ENCODE data around the gene PLXDC2.
"Not testable (repeated sequence)": the region's sequence is repeated elsewhere in the genome, so short reads cannot be mapped to it uniquely, and the experiment has no call there.

PLXDC2 gene

GRCh38 chr10:19987931-19988330 lies 171.7 kb downstream of the PLXDC2 start:
- no peak for DNase-seq

- no peak for DNase-seq
These were observed 177.6 kb downstream of the PLXDC2 start for GRCh38 chr10:19993714-19994315.

- no peak for DNase-seq
These were observed 182.2 kb downstream of the PLXDC2 start for GRCh38 chr10:19998482-19998881.

- DNase-seq, result no peak
These were observed 183.2 kb downstream of the PLXDC2 start for GRCh38 chr10:19999431-19999830.

GRCh38 chr10:20002026-20002425 lies 185.8 kb downstream of the PLXDC2 start:
- not testable (repeated sequence) for DNase-seq

GRCh38 chr10:20002657-20003056 lies 186.4 kb downstream of the PLXDC2 start:
- DNase-seq, result no peak

- DNase-seq, result no peak
These were observed 187.9 kb downstream of the PLXDC2 start for GRCh38 chr10:20004087-20004523.

GRCh38 chr10:20005638-20006037 lies 189.4 kb downstream of the PLXDC2 start:
- no peak for DNase-seq

GRCh38 chr10:20006169-20006870 lies 190.1 kb downstream of the PLXDC2 start:
- DNase-seq, result no peak

GRCh38 chr10:20007426-20007825 lies 191.2 kb downstream of the PLXDC2 start:
- no peak for DNase-seq

- no peak for DNase-seq
These were observed 197.9 kb downstream of the PLXDC2 start for GRCh38 chr10:20013991-20014750.

- DNase-seq, result no peak
These were observed 201.7 kb downstream of the PLXDC2 start for GRCh38 chr10:20017961-20018360.

- no peak for DNase-seq
These were observed 204.4 kb downstream of the PLXDC2 start for GRCh38 chr10:20020677-20021076.

- no peak for DNase-seq
These were observed 213.3 kb downstream of the PLXDC2 start for GRCh38 chr10:20029523-20029922.

- no peak for DNase-seq
These were observed 217.2 kb downstream of the PLXDC2 start for GRCh38 chr10:20033476-20033875.

- DNase-seq, result no peak
These were observed 218.5 kb downstream of the PLXDC2 start for GRCh38 chr10:20034732-20035131.

GRCh38 chr10:20040012-20040411 lies 223.8 kb downstream of the PLXDC2 start:
- no peak for DNase-seq

GRCh38 chr10:20041931-20042330 lies 225.7 kb downstream of the PLXDC2 start:
- no peak for DNase-seq

GRCh38 chr10:20045100-20045499 lies 228.9 kb downstream of the PLXDC2 start:
- DNase-seq, result not testable (repeated sequence)

GRCh38 chr10:20048161-20048560 lies 231.9 kb downstream of the PLXDC2 start:
- no peak for DNase-seq

- no peak for DNase-seq
These were observed 241.9 kb downstream of the PLXDC2 start for GRCh38 chr10:20058135-20058534.

- no peak for DNase-seq
These were observed 243.0 kb downstream of the PLXDC2 start for GRCh38 chr10:20059084-20059835.

- no peak for DNase-seq
These were observed 249.6 kb downstream of the PLXDC2 start for GRCh38 chr10:20065814-20066213.
